NCI-H524 (cell line): Measurements from ENCODE around the gene CEACAM18.
"Not testable (repeated sequence)": the region's sequence is repeated elsewhere in the genome, so short reads cannot be mapped to it uniquely, and the experiment has no call there.

Source experiments
- DNase-seq, 2 experiments: peaks; one replicate each; lab custom pipeline; 2025; lab: John Stamatoyannopoulos, UW

CEACAM18 gene

DNA sequence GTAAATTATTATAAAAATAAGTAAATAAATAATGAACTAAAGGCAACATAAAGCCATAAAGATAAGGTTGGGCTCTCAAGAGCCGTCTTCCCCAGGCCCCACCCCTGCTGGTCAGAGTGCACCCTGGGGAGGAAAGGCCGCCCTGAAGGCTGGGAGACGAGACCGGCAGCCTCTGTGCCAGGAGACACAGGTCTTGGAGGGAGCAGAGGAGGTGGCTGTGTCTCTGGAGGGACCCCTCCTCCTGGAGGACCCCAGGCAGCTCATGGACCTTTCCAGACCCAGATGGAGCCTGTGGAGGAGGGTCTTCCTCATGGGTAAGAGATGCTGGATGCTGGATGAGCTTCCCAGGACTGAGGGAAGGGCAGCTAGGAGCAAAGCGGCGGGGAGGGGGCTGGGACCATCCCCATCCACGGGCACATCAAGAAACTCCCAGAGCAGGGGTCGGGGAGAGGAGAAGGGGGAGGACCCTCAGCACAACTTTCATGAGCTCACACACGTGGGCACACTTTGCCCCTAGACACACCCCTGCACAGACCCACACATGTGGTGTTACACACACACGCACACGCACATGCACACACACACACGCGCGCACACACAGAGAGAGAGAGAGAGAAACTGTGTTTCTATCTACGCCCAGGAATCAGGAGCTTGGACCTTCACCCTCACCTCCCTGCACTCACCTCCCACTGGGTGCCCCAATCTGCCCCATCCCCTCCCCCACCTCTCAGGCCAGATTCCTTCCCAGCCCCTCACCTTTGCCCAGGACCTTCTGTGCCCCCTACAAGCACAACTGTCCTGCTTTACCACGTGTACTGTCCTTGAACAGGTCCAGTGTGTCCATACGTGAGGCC is at the start of gene CEACAM18:
Gene CEACAM18, plus strand, starts transcription at position 159 of the 854 bp plus-strand sequence.
- no peak for DNase-seq

DNA sequence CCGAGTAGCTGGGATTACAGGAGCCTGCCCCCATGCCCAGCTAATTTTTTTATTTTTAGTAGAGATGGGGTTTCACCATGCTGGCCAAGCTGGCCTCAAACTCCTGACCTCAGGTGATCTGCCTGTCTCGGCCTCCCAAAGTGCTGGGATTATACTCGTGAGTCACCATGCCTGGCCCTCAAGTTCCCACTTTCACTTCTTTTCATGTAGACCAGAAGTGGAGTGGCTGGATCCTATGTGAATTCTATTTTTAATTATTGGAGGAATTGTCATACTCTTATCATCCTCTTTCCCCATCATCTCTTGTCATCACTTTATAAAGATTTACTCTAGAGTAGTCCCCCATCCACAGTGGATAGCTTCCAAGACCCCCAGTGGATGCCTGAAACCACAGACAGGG is 48.1 kb upstream of the CEACAM18 start:
- no peak for DNase-seq

DNA sequence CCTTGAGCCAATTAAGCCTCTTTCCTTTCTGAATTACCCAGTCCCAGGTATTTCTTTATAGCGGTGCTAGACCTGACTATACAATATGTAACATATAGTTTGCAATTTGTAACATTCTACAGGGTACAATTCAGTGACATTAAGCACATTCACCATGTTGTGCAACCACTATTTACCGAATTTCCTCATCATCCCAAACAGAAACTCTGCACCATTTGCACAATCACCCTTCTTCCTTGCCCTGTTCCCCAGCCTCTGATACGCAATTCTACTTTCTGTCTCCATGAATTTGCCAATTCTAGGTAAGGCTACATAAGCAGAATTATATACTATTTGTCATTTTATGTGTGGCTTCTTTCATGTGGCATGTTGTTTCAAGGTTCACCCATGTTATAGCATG is 47.2 kb upstream of the CEACAM18 start:
- DNase-seq: no peak

DNA sequence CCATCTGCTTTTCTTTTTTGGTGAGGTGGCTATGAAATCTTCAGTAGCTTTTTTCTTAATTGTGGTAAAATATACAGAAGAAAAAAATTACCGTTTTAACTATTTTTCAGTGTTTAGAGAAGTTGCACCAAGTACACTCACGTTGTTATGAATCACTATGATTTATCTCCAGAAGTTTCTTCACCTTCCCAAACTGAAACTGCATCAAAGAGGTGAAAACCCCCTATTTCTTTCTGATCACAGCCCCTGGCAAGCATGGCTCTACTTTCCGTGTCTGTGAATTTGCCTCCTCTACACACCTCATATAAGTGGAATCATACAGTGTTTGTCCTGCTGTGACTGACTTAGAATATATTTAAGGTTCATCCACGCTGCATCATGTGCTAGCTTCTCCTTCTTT is 45.3 kb upstream of the CEACAM18 start:
- no peak for DNase-seq

- DNase-seq: no peak
Measured at GRCh38 chr19:51434456-51434855, 43.9 kb upstream of the CEACAM18 start.

DNA sequence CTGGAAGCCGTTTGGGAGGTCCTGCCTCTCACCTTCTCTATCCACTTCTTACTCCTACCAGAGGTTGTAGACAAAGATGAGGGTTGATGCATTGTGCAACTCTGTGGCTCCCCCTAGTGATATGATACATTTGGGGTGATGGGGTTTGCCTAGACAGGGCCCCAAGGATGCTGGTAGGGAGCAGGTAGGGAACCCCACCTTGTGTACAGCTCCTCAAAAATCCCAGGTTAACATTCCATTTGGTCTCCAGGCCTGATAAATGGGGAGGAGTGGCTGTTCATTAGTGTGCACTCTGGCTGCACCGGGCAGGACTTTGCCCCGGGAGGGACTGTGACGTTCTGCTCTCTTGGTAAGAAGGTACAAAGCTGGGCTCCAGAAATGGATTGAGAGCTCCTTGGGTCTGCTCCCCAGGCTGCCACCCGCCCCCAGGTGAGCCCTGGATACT is 39.3 kb upstream of the CEACAM18 start:
- no peak for DNase-seq

DNA sequence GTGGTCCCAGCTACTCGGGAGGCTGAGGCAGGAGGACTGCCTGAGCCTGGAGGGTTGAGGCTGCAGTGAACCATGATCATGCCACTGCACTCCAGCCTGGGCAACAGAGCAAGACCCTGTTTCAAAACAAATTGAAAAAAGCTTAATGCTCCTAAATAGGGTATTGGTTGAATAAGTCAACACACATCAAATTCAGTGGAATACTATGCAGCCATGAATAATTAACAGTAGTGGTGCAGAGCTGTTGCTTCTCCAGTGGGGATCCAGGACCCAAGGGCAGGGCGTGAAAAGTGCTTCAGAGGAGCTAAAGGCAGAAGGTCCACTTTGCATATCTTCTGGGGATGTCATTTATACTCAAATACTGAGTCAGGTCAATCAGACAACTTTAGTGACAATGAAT is 38.3 kb upstream of the CEACAM18 start:
- DNase-seq: no peak

DNA sequence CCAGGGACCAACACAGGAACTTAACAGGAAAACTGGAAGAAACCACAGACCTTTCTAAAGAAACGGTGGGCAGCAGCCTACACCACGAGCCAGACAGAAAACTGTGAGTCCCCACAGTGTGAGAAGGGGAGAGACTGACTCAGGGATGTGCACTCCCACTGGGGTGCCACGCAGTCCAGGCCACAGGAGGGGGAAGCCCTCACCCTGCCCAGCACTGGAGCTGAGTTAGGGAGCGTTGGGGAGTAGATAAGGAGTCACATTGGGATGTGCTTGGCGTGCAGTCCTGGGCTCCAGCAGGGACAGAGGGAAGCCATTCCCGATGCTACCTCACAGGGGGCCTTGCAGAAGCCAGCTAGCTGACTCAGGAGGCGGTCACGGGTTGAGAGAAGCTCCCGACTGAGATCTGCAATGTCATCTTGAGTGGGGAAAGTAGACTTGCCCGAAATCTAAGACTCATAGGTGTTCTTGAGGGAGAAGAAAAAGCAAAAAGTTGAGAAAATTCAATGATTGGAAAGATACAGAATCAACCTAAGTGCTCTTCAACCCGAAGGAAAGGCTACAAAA is 37.4 kb upstream of the CEACAM18 start:
- DNase-seq: no peak

- no peak for DNase-seq
Measured at GRCh38 chr19:51441410-51442390, 36.6 kb upstream of the CEACAM18 start.

GRCh38 chr19:51447510-51447909 is 30.8 kb upstream of the CEACAM18 start:
- not testable (repeated sequence) for DNase-seq

- no peak for DNase-seq
Measured at GRCh38 chr19:51448011-51448410, 30.3 kb upstream of the CEACAM18 start.

GRCh38 chr19:51448411-51449016 is 29.8 kb upstream of the CEACAM18 start:
- DNase-seq: no peak

GRCh38 chr19:51450730-51451307 is 27.5 kb upstream of the CEACAM18 start:
- DNase-seq: no peak

DNA sequence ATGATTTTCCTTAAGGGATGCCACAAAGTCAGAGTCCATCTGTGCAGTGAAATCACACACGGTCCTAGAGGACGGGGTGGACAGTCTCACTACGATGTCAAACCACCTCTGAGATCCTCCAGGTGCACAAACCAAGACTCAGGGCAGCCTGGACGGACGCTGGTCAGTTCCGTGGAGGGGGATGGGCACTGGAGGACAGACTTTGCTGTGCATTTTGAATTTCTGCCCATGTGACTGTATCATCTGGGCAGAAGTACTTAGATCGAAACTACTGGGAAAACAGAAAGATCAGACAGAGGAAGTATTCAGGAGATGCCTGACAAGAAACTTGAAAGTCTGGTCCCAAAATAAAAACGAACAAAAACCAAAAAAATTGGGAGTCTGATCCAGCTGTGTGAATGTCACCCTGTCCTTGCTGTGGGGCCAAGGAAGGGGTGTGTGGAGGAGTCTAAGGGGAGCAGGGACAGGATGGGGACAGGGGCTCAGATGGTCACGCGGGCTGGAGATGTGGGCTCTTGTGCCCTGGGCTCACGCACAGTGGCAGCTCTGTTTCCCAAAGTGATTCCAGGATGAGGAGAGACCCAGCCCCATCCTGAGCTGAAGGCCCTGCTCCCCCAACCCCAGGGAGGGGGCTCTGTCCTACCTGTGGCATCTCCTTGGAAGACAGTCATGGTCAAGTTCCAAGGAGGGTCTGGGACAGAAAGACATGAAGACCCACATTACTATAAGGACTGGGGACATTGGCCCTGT is 21.6 kb upstream of the CEACAM18 start:
- no peak for DNase-seq

DNA sequence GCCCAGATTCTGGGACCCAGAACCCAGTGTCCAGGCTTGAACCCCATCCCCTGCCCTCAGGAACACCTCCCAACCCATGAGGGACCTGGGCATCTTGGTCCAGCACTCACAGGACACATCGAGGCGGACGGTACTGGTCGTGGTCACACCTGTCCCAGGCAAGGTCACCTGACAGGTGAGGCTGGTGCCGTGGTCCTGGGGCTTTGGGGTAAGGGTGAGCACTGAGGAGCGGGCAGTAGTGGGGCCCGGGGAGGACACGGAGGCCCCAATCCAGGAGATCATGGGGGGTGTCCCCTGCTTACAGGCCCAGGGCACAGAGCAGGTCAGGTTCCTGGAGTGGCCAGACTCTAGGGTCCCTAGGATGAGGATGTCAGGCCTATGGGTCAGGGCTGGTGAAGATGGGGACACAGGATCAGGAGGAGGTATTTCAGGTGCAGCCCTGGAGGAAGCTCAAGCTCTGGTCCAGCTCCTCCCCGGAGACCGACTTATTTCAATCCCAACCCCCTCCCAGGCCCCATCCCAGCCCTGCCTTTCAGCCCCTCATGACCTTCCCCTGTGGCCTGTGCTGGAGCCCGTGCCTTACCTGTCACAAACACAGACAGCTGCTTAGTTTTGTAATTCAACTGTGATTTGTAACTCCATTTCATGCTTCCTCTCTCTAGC is 20.9 kb upstream of the CEACAM18 start:
- DNase-seq: no peak

GRCh38 chr19:51458051-51458645 is 20.2 kb upstream of the CEACAM18 start, which contains the start of gene SIGLEC8:
Gene SIGLEC8, minus strand, starts transcription at chr19:51458454. Its CDS starts 67 bp downstream, at chr19:51458387.
- no peak for DNase-seq

- DNase-seq: no peak
Measured at GRCh38 chr19:51458899-51459505, 19.3 kb upstream of the CEACAM18 start.

DNA sequence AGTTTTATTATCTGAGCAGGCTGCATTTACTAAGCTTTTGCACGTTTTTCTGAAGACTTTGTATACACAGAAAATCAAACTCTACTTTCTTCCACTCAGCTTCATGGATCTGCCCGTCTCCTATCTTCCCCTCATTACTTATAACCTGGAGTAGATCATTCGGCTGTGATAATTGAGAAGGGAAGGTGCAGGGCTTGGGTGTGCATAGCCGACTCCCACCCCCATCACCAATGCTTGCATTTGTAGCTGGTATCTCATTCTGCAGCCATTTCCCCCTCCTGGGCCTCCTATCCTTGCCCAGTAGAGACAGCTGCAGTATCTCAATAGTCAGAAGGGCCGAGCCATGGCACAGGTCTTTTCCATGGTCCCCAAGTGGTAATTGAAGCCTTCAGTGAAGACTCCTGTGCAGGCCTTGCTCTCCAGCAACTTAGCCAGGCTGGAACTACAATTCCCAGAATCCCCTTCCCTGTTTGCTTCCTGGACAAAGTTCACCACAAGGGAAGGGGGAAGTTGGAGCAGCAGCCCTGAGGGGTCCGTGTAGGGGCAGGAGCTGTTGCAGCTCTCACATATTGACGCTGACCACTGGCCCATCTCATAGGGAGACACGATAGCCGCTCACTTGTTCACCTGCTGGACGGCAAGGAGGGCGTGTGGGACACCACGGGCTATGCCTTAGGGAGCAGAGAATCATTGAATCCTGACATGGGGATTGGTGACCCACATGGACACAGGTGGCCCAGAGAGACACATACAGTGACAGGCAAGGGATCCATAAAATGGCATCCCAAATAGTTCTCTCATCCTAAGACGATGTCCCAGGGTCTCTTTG is 18.0 kb upstream of the CEACAM18 start:
- no peak for DNase-seq
